B cell (primary cell): ENCODE data around the gene POLRMT. TPM values are rescaled to one million over a fixed set of nuclear protein-coding genes. Genes with fewer than 3 reads are reported as not detected.

Experiments used
- ATAC-seq: fragments of 200-7000 bp; cut with Tn5 transposase; one replicate; pipeline ENCODE4 v1.10.0; 2021; ENCODE audit warnings: low read depth, mild to moderate bottlenecking, moderate number of reproducible peaks, moderate library complexity
- CTCF ChIA-PET: fragments of 350-600 bp; sonication (Branson Sonifier 250); formaldehyde crosslinking; loops from one replicate; lab custom pipeline; 2021; ENCODE audit warnings: antibody characterized with exemption, inconsistent platforms; lab: Charles Lee
- POLR2A ChIA-PET: fragments of 350-600 bp; sonication (Branson Sonifier 250); formaldehyde crosslinking; loops from one replicate; lab custom pipeline; 2021; ENCODE audit warnings: antibody characterized with exemption; lab: Charles Lee
- DNase-seq: peaks from one replicate; pipeline ENCODE4 v3.0.0; 2013
- H2AFZ ChIP-seq: 2 replicates; pipeline ENCODE4 v1.6.1; 2012; ENCODE audit warnings: mild to moderate bottlenecking, low read depth, low read length; ENCODE audit not compliant: insufficient read depth, poor library complexity, severe bottlenecking
- H3K27ac ChIP-seq, 2 donors: 1 replicate in 1 of 2; 2 replicates in 1 of 2; pipeline ENCODE4 v1.5.1; 2012 to 2013; ENCODE audit warnings: low read length in 2 of 2, mild to moderate bottlenecking in 2 of 2, moderate library complexity in 1 of 2
- H3K27me3 ChIP-seq, 4 experiments: fragments of 200-600 bp in 1 of 4; sonication (generic) in 1 of 4; replicated peaks in 1 of 4; 1 replicate in 2 of 4; 2 replicates in 2 of 4; pipeline versions ENCODE4 v1.6.1 to v1.7.0; 2013 to 2016; ENCODE audit warnings: low read length in 3 of 4, mild to moderate bottlenecking in 2 of 4, mixed read lengths in 1 of 4, moderate library complexity in 1 of 4; ENCODE audit not compliant: insufficient read depth in 4 of 4, control insufficient read depth in 3 of 4; ENCODE audit errors: control extremely low read depth in 1 of 4
- H3K36me3 ChIP-seq, 2 experiments: replicated peaks in 1 of 2; 1 replicate in 1 of 2; 2 replicates in 1 of 2; pipeline versions ENCODE4 v1.6.1 to v1.7.1; 2013; ENCODE audit warnings: low read length in 1 of 2; ENCODE audit not compliant: insufficient read depth in 2 of 2, control insufficient read depth in 1 of 2; ENCODE audit errors: control extremely low read depth in 1 of 2, extremely low read depth in 1 of 2
- H3K4me1 ChIP-seq, 2 donors: fragments of 200-600 bp in 1 of 2; sonication (generic) in 1 of 2; 1 replicate in 1 of 2; 2 replicates in 1 of 2; pipeline versions ENCODE4 v1.5.1 to v1.6.1; 2013 to 2017; ENCODE audit warnings: low read length in 2 of 2; ENCODE audit not compliant: control insufficient read depth in 2 of 2, insufficient read depth in 2 of 2
- H3K4me2 ChIP-seq: replicated peaks from 2 replicates; pipeline ENCODE3; 2012; ENCODE audit warnings: mild to moderate bottlenecking, low read depth, low read length; ENCODE audit not compliant: poor library complexity, severe bottlenecking
- H3K4me3 ChIP-seq, 5 experiments: fragments of 200-600 bp in 1 of 5; sonication (generic) in 1 of 5; 1 replicate in 3 of 5; 2 replicates in 2 of 5; pipeline versions ENCODE4 v1.5.1 to v1.7.0; 2011 to 2016; ENCODE audit warnings: low read length in 4 of 5, mild to moderate bottlenecking in 4 of 5, low read depth in 2 of 5, control low read depth in 1 of 5, moderate library complexity in 1 of 5; ENCODE audit not compliant: insufficient read depth in 1 of 5; ENCODE audit errors: control extremely low read depth in 1 of 5, extremely low read depth in 1 of 5
- H3K79me2 ChIP-seq: fragments of 200-600 bp; sonication (generic); one replicate; pipeline ENCODE4 v1.6.0; 2016; ENCODE audit warnings: low read length; ENCODE audit not compliant: control insufficient read depth, insufficient read depth
- H3K9ac ChIP-seq: fragments of 200-600 bp; sonication (generic); 2 replicates; pipeline ENCODE4 v1.6.1; 2017; ENCODE audit warnings: mild to moderate bottlenecking, low read length, moderate library complexity
- H3K9me3 ChIP-seq, 3 donors: one replicate each; pipeline versions ENCODE4 v1.6.1 to v1.7.1; 2013; ENCODE audit warnings: low read length in 2 of 3; ENCODE audit not compliant: control insufficient read depth in 2 of 3, insufficient read depth in 1 of 3; ENCODE audit errors: control extremely low read depth in 1 of 3
- H4K20me1 ChIP-seq: 2 replicates; pipeline ENCODE4 v1.6.0; 2012; ENCODE audit warnings: mild to moderate bottlenecking, low read length; ENCODE audit not compliant: insufficient read depth, control insufficient read depth, poor library complexity, severe bottlenecking
- H3K27ac Mint-ChIP-seq: one replicate; pipeline ENCODE4 v1.8.0; 2021; ENCODE audit warnings: mixed read lengths
- H3K27me3 Mint-ChIP-seq: one replicate; pipeline ENCODE4 v1.8.0; 2021; ENCODE audit warnings: mixed read lengths
- H3K4me1 Mint-ChIP-seq: one replicate; pipeline ENCODE4 v1.8.0; 2021; ENCODE audit warnings: mixed read lengths
- H3K4me3 Mint-ChIP-seq: one replicate; pipeline ENCODE4 v1.8.0; 2021; ENCODE audit warnings: mixed read lengths
- H3K9me3 Mint-ChIP-seq: one replicate; pipeline ENCODE4 v1.8.0; 2022; ENCODE audit warnings: mixed read lengths; ENCODE audit not compliant: insufficient read depth
- EZH2 ChIP-seq: IDR thresholded peaks from 2 replicates; pipeline ENCODE4 v1.6.1; 2012; ENCODE audit warnings: borderline replicate concordance, low read depth, mild to moderate bottlenecking, moderate library complexity, low read length; ENCODE audit not compliant: insufficient read depth, poor library complexity, severe bottlenecking
- WGBS: methylation state at CpG from one replicate; pipeline ENCODE4 v1.1.5; 2013; ENCODE audit warnings: missing lambda C conversion rate; ENCODE audit not compliant: insufficient coverage; 5-methylcytosine and 5-hydroxymethylcytosine counted together
- intact Hi-C: fragments of 100-400 bp; cut with micrococcal nuclease; formaldehyde crosslinking; loops from one replicate; pipeline ENCODE4 v1.10.0; 2022
- polyA plus RNA-seq: library from polyadenylated mRNA; depleted of rRNA; stranded (reverse); fragments of >200 nt; gene quantifications from 2 replicates; pipeline ENCODE4 v1.2.3, GENCODE V29; 2012
- total RNA-seq, 2 donors: library from RNA; stranded (reverse); fragments of 120-200 nt in 1 of 2; gene quantifications; 1 replicate in 1 of 2; 2 replicates in 1 of 2; pipeline versions ENCODE4 v1.2.3 to v1.2.4, GENCODE V29; 2013 to 2022
- TF ChIP-seq, protein P1 (sequence below): fragments of 200-600 bp; IDR thresholded peaks from one replicate; pipeline ENCODE4 v1.8.0; 2022; ENCODE audit warnings: antibody characterized with exemption, mild to moderate bottlenecking

POLRMT gene
- total and polyA plus RNA-seq, 2 donors (not counting 1 experiment from before 2014, with no cell fraction given) = 77.8 to 98.0 TPM

DNA sequence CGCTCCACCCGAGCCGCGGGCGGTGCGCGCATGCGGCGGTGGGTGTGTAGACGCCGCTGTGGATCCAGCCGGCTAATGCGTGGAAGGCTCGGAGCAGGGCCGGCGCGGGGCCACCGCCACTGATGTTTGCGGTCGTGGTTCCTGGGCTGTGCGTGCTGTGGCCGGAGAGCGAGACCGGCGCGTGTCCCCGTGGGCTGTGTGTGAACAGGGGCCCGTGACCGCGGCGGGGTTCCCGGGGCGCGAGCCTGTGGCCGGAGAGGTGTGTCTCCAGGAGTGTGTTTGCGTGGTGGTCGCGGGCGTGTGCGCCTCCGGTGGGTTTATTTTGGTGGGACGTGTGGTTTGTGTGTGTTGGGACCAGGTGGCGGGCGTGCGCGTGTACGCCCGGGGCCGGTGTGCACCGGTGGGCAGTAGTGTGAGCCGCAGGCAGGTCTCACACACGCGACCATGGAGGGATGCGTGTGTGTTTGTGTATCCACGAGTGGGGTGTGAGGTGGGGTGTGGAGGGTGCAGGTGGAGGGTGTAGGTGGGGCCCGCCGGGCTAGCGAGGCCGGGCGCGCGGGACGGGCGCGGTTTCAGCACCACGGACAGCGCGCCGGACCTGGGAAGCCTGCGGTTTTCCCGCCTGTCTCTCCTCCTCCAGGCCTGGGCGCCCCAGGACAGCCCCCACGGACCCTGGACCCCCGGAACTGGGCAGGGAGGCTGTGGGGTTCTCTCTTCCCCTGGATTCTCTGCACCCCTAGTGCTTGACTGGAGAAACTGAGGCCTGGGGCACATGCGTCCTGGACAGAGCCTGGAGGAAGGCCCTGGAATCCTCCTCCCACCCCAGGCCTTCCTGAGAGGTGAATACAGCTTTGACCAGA, 42.0 kb downstream of the POLRMT start:
- no peak overlapping the region for H3K4me3 ChIP-seq
- H3K9me3 Mint-ChIP-seq = no peaks in the 10 kb centered on the region
- H2AFZ ChIP-seq = no peak overlapping the region
- peaks cover 0 to 14% (median 0%) of the 10 kb centered on the region in 3 donors for H3K9me3 ChIP-seq
- peaks cover 20% of the 10 kb centered on the region for H3K27me3 Mint-ChIP-seq
- no peaks in the 10 kb centered on the region for H4K20me1 ChIP-seq
- TF ChIP-seq, protein P1, sequence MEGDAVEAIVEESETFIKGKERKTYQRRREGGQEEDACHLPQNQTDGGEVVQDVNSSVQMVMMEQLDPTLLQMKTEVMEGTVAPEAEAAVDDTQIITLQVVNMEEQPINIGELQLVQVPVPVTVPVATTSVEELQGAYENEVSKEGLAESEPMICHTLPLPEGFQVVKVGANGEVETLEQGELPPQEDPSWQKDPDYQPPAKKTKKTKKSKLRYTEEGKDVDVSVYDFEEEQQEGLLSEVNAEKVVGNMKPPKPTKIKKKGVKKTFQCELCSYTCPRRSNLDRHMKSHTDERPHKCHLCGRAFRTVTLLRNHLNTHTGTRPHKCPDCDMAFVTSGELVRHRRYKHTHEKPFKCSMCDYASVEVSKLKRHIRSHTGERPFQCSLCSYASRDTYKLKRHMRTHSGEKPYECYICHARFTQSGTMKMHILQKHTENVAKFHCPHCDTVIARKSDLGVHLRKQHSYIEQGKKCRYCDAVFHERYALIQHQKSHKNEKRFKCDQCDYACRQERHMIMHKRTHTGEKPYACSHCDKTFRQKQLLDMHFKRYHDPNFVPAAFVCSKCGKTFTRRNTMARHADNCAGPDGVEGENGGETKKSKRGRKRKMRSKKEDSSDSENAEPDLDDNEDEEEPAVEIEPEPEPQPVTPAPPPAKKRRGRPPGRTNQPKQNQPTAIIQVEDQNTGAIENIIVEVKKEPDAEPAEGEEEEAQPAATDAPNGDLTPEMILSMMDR = no peak
- TF ChIP-seq EZH2 = no peak
- H3K4me3 Mint-ChIP-seq = peak overlapping the region; percentile 47
- peaks cover 0 to 52% (median 19%) of the 10 kb centered on the region in 4 experiments for H3K27me3 ChIP-seq
- peak overlapping the region; percentile 66 for H3K4me2 ChIP-seq
- no peaks in the 10 kb centered on the region for H3K79me2 ChIP-seq
- H3K4me1 Mint-ChIP-seq = peaks cover 15% of the 10 kb centered on the region
- ChIA-PET CTCF (no interaction called here), POLR2A (no interaction called here)
- H3K36me3 ChIP-seq = no peaks in the 10 kb centered on the region
- DNase-seq (no peak), ATAC-seq (no peak)
- WGBS = 41% methylated on average over 72 of the region's 75 CpGs
- intact Hi-C loops = no loop called here
- H3K9ac ChIP-seq = no peak overlapping the region
- no peak overlapping the region for H3K27ac ChIP-seq
- H3K4me1 ChIP-seq = peaks cover 17% of the 10 kb centered on the region in 2 donors
- H3K27ac Mint-ChIP-seq = no peak overlapping the region

DNA sequence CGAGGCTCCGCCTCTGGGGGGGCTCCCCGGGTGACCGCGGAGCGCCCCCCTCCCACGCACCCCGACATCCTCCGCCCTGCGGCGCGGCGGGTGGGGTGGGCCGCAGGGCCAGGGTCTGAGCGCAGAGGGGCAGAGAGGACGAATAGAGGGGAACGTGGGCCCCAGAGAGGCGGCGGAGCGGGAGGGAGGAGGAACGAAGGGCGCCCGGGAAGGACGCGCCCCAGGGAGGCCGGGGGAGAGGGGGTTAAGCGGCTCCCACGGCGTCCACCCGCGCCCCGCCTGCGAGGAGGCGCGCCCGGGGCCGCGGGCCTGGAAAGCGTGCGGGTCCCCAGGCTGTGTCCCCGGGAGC, 42.6 kb downstream of the POLRMT start:
- Mint-ChIP-seq H3K4me3 (no peak overlapping the region), H3K27me3 (peaks cover 21% of the 10 kb centered on the region), H3K9me3 (no peaks in the 10 kb centered on the region), H3K4me1 (peaks cover 15% of the 10 kb centered on the region), H3K27ac (no peak overlapping the region)
- Histone ChIP-seq H3K9ac (no peak overlapping the region), H3K27ac (no peak overlapping the region), H3K4me3 (no peak overlapping the region), H3K79me2 (no peaks in the 10 kb centered on the region), H3K4me2 (peak overlapping the region; percentile 66), H2AFZ (no peak overlapping the region), H4K20me1 (no peaks in the 10 kb centered on the region), H3K27me3 (peaks cover 0 to 50% (median 21%) of the 10 kb centered on the region in 4 experiments), H3K36me3 (no peaks in the 10 kb centered on the region), H3K4me1 (peaks cover 17% of the 10 kb centered on the region in 2 donors), H3K9me3 (peaks cover 0 to 14% (median 0%) of the 10 kb centered on the region in 3 donors)
- ATAC-seq (no peak), DNase-seq (no peak)
- intact Hi-C loops = no loop called here
- no peak for TF ChIP-seq EZH2
- TF ChIP-seq, protein P1 = no peak
- ChIA-PET CTCF (no interaction called here), POLR2A (no interaction called here)
- whole genome bisulfite sequencing = 17% methylated on average over 34 of the region's 41 CpGs
